ENCODE measurements around the gene CD28.

DNA sequence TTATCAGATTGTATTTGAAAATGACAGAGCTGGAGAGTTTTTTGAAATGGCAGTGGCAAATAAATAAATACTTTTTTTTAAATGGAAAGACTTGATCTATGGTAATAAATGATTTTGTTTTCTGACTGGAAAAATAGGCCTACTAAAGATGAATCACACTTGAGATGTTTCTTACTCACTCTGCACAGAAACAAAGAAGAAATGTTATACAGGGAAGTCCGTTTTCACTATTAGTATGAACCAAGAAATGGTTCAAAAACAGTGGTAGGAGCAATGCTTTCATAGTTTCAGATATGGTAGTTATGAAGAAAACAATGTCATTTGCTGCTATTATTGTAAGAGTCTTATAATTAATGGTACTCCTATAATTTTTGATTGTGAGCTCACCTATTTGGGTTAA is 30.9 kb downstream of the CD28 start:
- TF ChIP-seq POLR2A (IDR thresholded peaks at IDR 0.05): no peak
- TF ChIP-seq, protein P1, sequence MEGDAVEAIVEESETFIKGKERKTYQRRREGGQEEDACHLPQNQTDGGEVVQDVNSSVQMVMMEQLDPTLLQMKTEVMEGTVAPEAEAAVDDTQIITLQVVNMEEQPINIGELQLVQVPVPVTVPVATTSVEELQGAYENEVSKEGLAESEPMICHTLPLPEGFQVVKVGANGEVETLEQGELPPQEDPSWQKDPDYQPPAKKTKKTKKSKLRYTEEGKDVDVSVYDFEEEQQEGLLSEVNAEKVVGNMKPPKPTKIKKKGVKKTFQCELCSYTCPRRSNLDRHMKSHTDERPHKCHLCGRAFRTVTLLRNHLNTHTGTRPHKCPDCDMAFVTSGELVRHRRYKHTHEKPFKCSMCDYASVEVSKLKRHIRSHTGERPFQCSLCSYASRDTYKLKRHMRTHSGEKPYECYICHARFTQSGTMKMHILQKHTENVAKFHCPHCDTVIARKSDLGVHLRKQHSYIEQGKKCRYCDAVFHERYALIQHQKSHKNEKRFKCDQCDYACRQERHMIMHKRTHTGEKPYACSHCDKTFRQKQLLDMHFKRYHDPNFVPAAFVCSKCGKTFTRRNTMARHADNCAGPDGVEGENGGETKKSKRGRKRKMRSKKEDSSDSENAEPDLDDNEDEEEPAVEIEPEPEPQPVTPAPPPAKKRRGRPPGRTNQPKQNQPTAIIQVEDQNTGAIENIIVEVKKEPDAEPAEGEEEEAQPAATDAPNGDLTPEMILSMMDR (IDR thresholded peaks at IDR 0.05): no peak
